K562 (cell line): Measurements from ENCODE around the gene PPIL1. TPM values are rescaled to one million over a fixed set of nuclear protein-coding genes. Genes with fewer than 3 reads are reported as not detected.

Experiments
- CHD4 ChIP-seq: fragments of 200-600 bp; sonication (generic); IDR thresholded peaks from 3 replicates; pipeline ENCODE4 v1.6.1; 2012; ENCODE audit warnings: low read depth, mild to moderate bottlenecking, mixed read lengths, low read length, inconsistent platforms; ENCODE audit not compliant: insufficient read depth, insufficient replicate concordance, poor library complexity, severe bottlenecking
- HLTF ChIP-seq: fragments of 450-650 bp; IDR thresholded peaks from 2 replicates; pipeline ENCODE4 v1.6.1; 2016
- KLF1 ChIP-seq: fragments of 450-650 bp; IDR thresholded peaks from 2 replicates; pipeline ENCODE4 v1.6.1; 2016; ENCODE audit warnings: missing genetic modification characterization, missing compliant biosample characterization
- MAFF ChIP-seq: IDR thresholded peaks from 2 replicates; pipeline ENCODE4 v1.6.1; 2012; ENCODE audit warnings: low read length, improper control_type of control experiment
- MYC ChIP-seq, 2 experiments: fragments of 250-450 bp in 1 of 2; sonication (Bioruptor Pico) in 1 of 2; IDR thresholded peaks; 2 replicates each; pipeline versions ENCODE4 v1.5.1 to v1.6.1; 2012 to 2021; ENCODE audit warnings: low read depth in 2 of 2, borderline replicate concordance in 1 of 2, improper control_type of control experiment in 1 of 2, low read length in 1 of 2, mild to moderate bottlenecking in 1 of 2, moderate library complexity in 1 of 2
- NCOA2 ChIP-seq, 2 experiments: fragments of 450-650 bp; IDR thresholded peaks; 2 replicates each; pipeline ENCODE4 v1.6.1; 2018; ENCODE audit warnings: mild to moderate bottlenecking in 2 of 2, moderate library complexity in 1 of 2; ENCODE audit not compliant: partially characterized antibody in 2 of 2
- NR2C1 ChIP-seq, 2 experiments: fragments of 450-650 bp; IDR thresholded peaks; 2 replicates each; pipeline ENCODE4 v1.6.1; 2017; ENCODE audit warnings: mild to moderate bottlenecking in 2 of 2, antibody characterized with exemption in 1 of 2, inconsistent platforms in 1 of 2, missing compliant biosample characterization in 1 of 2, missing genetic modification characterization in 1 of 2
- PKNOX1 ChIP-seq: fragments of 450-650 bp; IDR thresholded peaks from 2 replicates; pipeline ENCODE4 v1.6.1; 2016
- RNF2 ChIP-seq: sonication (generic); IDR thresholded peaks from 2 replicates; pipeline ENCODE4 v1.6.1; 2016
- SMAD1 ChIP-seq: fragments of 150-350 bp; IDR thresholded peaks from 2 replicates; pipeline ENCODE4 v1.6.1; 2014; ENCODE audit warnings: low read length, low read depth; ENCODE audit not compliant: partially characterized antibody
- STAT6 ChIP-seq: sonication (generic); formaldehyde crosslinking; IDR thresholded peaks from 2 replicates; pipeline ENCODE4 v1.8.1; 2023; ENCODE audit warnings: mild to moderate bottlenecking, missing genetic modification reagents
- ZEB2 ChIP-seq: fragments of 450-650 bp; IDR thresholded peaks from 2 replicates; pipeline ENCODE4 v1.6.1; 2016
- ZFP1 ChIP-seq: fragments of 450-650 bp; formaldehyde crosslinking; IDR thresholded peaks from 2 replicates; pipeline ENCODE4 v1.4.0; 2020; ENCODE audit warnings: mild to moderate bottlenecking, mixed read lengths
- polyA plus RNA-seq, 8 experiments: library from polyadenylated mRNA; depleted of rRNA in 4 of 8; stranded (reverse) in 5 of 8; unstranded in 3 of 8; fragments of >200 nt; fragmentation: Nextera tagmentation in 2 of 8; fragmentation: Illumina TruSeq in 1 of 8; extraction: Ambion mirVana in 2 of 8; extraction: Trizol in 1 of 8; gene quantifications; 2 replicates each; pipeline versions ENCODE4 v1.2.1 to v1.2.3, GENCODE V29; 2011 to 2014; ENCODE audit warnings: inconsistent platforms in 1 of 8, missing spikeins in 1 of 8
- total RNA-seq, 7 experiments: library from RNA; depleted of rRNA in 6 of 7; stranded (reverse); fragments of >200 nt in 6 of 7; fragmentation: Illumina TruSeq in 2 of 7; extraction: Trizol in 2 of 7; gene quantifications; 2 replicates each; pipeline versions ENCODE4 v1.2.1 to v1.2.3, GENCODE V29; 2011 to 2021; ENCODE audit warnings: low replicate concordance in 1 of 7
- TF ChIP-seq, protein P1 (sequence below): fragments of 250-450 bp; sonication (Bioruptor Pico); IDR thresholded peaks from 2 replicates; pipeline ENCODE4 v1.4.0; 2020; ENCODE audit warnings: mild to moderate bottlenecking, moderate library complexity, borderline replicate concordance
- TF ChIP-seq, protein P2 (sequence below): IDR thresholded peaks from 2 replicates; pipeline ENCODE4 v1.6.1; 2012; ENCODE audit warnings: low read depth, low read length, improper control_type of control experiment, borderline replicate concordance

Gene PPIL1
- total and polyA plus RNA-seq, 9 of the 15 experiments (the other 6 are each of a cell fraction or from before 2014, with no cell fraction given) = 65.8 to 205 (median 130) TPM

GRCh38 chr6:36848658-36849441 lies 25.8 kb downstream of the PPIL1 start (continued):
- TF ChIP-seq STAT6 (CRISPR knock-in tag) (no peak), CHD4 (peak; percentile 36), HLTF (no peak), MAFF (no peak), KLF1 (peak; percentile 96), NCOA2 (IDR thresholded peaks at IDR 0.05; ENCODE audit: partially characterized antibody in 2 of 2) (no peak), ZFP1 (CRISPR knock-in tag) (no peak), RNF2 (peak; percentile 58; the same call in 1 of the 2 replicates), MYC (IDR thresholded peaks at IDR 0.05; ENCODE audit: low read depth, low read length) (peak; percentile 94), MYC (CRISPR knock-in tag; IDR thresholded peaks at IDR 0.05; ENCODE audit: borderline replicate concordance, low read depth) (0 out of 2 replicates have a peak, but pooled peaks have one; percentile 56), SMAD1 (peak; percentile 26), NR2C1 (IDR thresholded peaks at IDR 0.05) (no peak), NR2C1 (tag; IDR thresholded peaks at IDR 0.05) (0 out of 2 replicates have a peak, but pooled peaks have one; percentile 39), PKNOX1 (peak; percentile 90), ZEB2 (peak; percentile 75)
- TF ChIP-seq, protein P1, sequence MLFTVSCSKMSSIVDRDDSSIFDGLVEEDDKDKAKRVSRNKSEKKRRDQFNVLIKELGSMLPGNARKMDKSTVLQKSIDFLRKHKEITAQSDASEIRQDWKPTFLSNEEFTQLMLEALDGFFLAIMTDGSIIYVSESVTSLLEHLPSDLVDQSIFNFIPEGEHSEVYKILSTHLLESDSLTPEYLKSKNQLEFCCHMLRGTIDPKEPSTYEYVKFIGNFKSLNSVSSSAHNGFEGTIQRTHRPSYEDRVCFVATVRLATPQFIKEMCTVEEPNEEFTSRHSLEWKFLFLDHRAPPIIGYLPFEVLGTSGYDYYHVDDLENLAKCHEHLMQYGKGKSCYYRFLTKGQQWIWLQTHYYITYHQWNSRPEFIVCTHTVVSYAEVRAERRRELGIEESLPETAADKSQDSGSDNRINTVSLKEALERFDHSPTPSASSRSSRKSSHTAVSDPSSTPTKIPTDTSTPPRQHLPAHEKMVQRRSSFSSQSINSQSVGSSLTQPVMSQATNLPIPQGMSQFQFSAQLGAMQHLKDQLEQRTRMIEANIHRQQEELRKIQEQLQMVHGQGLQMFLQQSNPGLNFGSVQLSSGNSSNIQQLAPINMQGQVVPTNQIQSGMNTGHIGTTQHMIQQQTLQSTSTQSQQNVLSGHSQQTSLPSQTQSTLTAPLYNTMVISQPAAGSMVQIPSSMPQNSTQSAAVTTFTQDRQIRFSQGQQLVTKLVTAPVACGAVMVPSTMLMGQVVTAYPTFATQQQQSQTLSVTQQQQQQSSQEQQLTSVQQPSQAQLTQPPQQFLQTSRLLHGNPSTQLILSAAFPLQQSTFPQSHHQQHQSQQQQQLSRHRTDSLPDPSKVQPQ (CRISPR knock-in tag) = peak; percentile 87; the same call in 1 of the 2 replicates
- TF ChIP-seq, protein P2, sequence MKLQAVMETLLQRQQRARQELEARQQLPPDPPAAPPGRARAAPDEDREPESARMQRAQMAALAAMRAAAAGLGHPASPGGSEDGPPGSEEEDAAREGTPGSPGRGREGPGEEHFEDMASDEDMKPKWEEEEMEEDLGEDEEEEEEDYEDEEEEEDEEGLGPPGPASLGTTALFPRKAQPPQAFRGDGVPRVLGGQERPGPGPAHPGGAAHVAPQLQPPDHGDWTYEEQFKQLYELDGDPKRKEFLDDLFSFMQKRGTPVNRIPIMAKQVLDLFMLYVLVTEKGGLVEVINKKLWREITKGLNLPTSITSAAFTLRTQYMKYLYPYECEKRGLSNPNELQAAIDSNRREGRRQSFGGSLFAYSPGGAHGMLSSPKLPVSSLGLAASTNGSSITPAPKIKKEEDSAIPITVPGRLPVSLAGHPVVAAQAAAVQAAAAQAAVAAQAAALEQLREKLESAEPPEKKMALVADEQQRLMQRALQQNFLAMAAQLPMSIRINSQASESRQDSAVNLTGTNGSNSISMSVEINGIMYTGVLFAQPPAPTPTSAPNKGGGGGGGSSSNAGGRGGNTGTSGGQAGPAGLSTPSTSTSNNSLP = no peak
